Activated T-cell treated with anti-CD3 and anti-CD28 coated beads for 4 hours (primary cell): Measurements from ENCODE around the gene WNT6.
"Not testable (repeated sequence)": the region's sequence is repeated elsewhere in the genome, so short reads cannot be mapped to it uniquely, and the experiment has no call there.

Experiments used
- DNase-seq: peaks from one replicate; pipeline ENCODE4 v3.0.0-alpha.2; 2020

Gene WNT6

GRCh38 chr2:218831378-218831990, 28.1 kb upstream of the WNT6 start, which contains the start of gene PRKAG3:
PRKAG3 (minus strand) TSS chr2:218831803.
- no peak for DNase-seq

DNA sequence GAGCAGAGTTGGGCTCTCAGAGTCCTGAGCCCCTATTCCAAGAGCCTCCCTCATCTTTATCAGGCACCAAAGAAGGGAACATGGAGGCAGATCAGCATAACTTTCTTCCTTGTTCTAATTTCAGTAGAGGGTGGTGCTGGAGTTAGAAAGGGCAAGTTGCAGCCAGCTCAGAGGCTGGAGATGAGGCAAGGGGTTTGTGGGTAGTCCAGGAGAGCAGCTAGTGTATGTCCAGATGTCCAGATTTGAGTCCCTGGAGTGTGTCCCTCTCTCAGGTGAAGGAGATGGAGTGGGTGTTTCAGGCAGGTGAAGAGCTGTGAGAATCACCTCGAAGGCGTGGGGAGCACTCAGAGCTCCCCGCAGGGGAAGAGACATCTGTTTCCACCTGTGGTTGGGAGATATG, 27.5 kb upstream of the WNT6 start:
- no peak for DNase-seq

DNA sequence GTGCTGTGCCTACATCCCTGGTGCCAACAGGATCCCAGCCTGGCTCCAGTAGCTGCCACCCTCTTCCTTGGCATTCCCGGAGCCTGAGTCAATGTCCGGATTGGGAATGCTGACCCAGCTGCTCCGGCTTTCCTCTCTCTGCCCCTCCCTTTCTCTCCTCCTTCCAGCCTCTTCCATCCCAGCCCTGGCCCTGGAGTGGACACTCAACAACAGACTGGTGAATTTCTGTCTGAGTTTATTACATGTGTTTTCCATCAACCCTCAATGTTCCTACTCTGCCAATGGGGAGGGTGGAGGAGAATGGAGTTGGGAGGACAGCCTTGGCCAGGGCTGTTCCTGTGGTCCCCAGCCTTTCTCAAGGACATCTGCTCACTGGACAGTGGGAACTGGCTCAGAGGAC, 27.1 kb upstream of the WNT6 start:
- DNase-seq = no peak

GRCh38 chr2:218833023-218833609, 26.5 kb upstream of the WNT6 start:
- no peak for DNase-seq

- DNase-seq = no peak
Measured at GRCh38 chr2:218834685-218835084, 24.9 kb upstream of the WNT6 start.

DNA sequence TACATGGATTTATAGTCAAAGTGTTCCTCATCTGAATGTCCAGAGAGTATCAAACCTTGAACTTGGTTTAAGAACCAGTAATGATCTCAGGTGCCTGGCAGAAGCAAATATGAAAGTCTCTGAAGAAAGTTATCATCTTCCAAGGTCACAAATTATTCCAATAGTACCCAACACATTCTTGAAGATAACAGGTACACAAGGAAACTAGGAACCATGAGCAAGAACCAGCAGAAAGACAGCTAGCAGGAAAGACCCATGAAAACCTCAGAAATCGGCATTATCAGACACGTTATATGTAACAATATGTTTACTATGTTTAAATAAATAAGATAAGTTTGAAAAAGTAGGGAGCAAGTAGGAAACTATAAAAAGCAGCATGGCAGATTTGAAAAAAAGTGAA, 22.1 kb upstream of the WNT6 start:
- no peak for DNase-seq

DNA sequence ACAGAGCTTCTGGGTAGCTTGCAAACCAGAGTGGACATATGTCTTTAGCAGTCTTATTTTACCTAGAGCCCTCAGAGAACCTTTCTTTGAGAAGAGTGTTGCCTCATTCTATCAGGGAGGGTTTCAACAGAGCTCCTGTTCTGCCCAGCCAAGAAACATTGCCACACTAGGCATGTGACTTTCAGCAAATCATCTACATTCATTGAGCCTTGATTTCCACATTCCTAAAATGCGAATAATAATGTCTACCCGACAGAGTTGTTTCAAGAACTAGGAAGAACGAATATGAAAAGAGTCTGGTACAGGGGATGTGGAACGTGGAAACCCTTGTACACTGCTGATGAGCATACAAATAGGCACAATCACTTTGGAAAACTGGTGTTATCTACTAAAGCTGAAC, 20.2 kb upstream of the WNT6 start:
- DNase-seq = no peak

- DNase-seq = no peak
Measured at GRCh38 chr2:218839888-218840287, 19.7 kb upstream of the WNT6 start.

GRCh38 chr2:218844334-218844733, 15.3 kb upstream of the WNT6 start:
- not testable (repeated sequence) for DNase-seq

- DNase-seq = not testable (repeated sequence)
Measured at GRCh38 chr2:218846963-218847362, 12.6 kb upstream of the WNT6 start.

GRCh38 chr2:218849721-218850120, 9.9 kb upstream of the WNT6 start:
- DNase-seq = no peak

GRCh38 chr2:218850796-218851195, 8.8 kb upstream of the WNT6 start:
- DNase-seq = no peak

DNA sequence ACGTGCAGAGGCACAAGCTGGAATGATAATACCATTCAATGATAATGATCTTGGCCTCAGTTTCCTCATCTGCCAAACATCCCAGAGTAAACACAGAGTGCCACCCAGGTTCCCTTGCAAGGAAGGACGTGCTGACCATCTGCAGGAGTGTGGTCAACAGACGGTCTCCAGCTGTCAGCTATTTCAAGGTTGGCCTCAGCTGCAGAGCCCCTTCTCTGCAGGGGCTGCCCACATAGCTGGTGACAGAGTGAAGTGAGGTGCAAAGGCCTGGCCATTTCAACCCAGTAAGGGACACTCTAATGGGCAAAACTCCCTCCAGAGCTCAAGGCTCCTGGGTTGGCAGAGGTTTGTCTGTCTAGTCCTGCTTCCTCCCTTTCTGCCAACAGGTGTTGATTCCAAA, 8.3 kb upstream of the WNT6 start:
- no peak for DNase-seq

DNA sequence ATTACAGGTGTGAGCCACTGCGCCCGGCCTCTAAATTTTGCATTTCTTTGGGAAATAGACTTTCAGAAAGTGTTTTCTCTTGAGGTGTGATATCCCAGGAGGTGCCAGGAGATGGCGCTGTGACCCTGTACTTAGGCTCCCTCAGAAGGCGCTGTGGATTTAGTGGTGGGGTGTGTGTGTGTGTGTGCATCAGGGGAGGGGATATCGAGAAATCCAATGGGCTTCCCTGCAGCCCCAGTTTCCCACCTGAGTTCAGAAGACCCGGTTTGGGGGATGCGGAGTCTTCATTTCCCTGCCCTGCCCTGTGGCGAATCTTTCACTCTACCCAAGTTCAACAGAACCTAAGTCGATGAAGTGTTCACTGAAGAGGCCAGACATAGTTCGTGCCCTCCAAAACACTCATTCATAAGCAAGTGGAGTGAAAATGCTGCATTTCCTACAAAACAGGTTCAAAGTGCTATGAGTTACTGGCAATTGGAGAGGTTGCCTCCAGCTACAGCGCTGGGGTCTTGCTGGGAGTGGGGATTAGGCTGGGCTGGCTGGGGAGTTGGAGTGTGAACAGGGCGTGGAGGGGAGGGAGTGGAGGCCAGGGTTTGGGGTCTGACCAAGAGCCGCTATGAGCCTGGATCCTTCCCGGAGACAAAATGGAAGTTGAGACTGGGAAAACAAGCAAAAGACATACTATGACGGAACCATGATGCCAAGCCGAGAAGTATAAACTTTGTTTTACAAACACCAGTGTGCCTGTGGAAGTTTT, 6.5 kb upstream of the WNT6 start:
- DNase-seq = peak; percentile 64

DNA sequence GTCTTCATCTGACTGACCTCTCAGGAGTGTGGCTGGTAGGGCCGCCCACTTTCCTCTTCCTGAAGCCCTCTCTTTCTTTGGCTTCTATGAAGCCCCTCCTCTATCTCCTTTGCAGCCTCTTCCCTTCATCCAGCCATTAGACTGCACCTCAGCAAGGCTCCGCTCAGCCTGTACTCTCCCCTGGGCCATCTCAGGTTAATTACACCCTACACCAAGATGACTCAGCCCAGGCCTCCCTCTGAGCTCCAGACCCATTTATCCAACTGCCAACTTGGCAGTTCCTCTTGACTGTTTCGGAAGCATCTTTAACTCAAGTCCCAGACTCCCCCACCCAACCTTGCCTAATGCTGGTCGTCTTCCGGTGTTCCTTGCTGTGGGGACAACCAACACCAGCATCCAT, 5.8 kb upstream of the WNT6 start:
- no peak for DNase-seq

DNA sequence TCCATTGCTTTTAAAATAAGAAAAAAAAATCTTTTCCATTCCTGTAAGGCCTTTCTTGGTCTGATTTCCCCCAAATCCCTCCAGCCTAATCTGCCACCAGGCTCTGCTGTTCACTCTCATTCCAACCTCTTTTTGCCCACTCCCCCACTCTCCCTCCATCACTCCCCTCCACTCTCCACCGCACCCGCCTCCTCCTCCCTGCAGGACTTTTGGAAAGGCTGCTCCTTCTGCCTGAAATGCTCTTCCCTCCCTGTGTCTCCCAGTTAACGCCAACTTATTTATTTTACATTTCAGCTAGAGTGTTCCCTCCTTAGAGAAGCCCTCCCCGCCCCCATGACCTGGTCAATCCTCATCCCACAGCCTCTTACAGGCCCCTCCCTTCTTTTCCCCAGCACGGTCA, 4.7 kb upstream of the WNT6 start:
- DNase-seq = no peak

DNA sequence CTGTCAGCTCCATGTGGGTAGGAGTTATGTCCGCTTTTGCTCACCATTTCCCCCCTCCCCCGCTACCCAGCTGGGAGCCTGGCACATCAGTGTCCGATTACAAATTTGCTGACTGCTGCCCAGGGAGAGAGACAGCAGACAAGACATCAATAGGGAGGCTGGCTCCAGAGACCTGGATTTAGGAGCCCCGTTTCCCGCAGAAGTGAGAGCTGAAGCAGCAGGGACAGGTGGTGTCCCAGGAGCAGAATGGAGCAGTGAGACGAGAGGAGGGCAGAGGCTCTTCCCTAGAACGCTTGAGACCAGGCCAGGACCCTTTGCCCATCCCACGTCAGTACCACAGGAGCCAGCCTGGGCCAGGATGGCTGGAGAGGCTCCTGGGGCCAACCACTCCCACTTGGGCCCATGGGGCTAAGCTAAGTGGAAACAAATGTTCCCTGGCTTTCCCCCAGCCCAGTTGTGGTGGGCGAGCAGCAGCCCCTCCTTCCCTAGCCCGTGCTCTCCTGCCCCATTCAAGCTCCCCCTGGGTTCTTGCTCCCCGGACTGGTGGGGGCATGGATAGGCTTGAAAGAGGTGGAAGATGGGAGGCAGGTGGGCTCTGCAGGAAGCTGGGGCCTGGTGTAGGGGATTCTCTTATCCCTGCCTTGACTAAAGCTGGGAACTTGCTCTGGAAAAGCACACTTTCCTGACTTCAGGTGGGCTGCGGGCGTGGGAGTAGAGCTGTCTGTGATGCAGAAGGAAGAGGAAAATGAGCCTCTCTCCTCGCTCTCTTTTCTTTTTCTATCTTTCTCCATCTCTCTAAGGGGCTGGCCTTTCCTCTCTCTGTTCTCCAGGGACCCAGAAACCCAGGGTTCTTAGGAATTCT, 4.1 kb upstream of the WNT6 start:
- DNase-seq = no peak

DNA sequence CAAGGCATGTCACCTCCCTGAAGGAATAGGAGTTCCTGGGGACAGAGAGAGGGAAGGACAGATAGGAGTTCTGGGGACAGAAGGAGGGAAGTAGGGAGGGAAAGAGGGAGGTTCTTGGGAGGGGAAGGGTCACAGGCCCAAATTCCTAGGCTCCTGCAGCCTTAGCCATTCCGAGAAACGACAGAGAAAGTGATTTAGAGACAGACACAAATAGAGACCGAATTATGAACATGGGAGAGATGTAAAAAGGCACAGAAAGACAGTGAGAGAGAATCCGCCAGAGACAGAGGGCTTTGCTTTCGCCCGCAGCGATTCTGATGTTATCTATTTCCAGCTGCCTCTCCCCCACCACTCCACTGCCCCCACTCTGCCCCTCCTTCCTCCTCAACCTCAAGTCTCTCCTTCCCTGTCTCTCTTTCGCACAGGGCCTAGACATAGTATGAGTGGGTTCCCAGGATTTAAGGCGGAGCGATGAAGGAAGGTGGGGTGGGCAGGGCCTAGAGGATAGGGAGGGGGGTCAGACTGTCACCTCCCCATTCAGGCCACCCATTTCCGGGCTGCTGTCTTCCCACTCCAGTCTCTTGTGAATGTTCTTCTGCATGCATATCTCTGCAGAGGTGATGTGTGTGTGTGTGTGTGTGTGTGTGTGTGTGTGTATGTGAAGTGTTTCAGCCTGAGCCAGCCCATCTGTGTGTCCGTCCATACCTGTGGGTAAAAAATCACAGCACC, 3.3 kb upstream of the WNT6 start:
- DNase-seq = no peak

DNA sequence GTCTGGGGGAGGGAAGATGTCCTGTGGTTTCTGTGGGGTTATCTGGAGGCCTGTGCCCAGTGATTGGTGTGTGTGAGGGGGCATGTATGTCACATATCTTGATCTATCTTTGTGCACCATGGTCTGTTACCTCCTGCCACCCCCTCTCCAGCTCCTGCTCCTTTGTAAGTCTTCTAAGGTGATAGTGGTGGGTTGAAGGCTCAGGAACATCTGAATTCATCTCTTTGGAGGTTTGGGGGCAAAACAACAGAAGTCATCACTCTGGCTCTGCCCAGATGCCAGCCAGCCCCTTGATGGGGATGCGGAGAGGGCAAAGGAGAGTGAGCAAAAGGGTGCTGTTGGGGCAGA, 2.7 kb upstream of the WNT6 start:
- DNase-seq = no peak

- no peak for DNase-seq
Measured at GRCh38 chr2:218857371-218858137, 2.1 kb upstream of the WNT6 start.

DNA sequence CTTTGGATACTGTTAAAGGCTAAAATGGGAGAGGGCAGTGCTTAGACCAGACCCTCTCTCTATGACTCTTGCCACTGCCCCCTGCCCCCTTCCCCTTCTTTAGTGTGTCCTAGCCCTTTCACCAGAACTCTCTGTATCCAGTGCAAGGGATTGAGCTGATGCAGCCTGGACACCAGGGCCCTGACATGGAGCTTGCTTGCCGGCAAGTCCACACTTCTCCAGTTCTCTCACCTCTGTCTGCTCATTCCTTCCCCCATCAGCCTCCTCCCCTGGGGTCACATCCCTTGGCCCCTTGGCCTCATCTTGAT, 1.5 kb upstream of the WNT6 start:
- DNase-seq = no peak
